ELF-1 (cell line): ENCODE measurements around the gene MAP1LC3B2.

Experiments used
- DNase-seq: peaks from one replicate; pipeline ENCODE4 v3.0.0-alpha.2; 2016; ENCODE audit warnings: low read depth, low spot score

Gene MAP1LC3B2

GRCh38 chr12:116537101-116537904 is 21.9 kb upstream of the MAP1LC3B2 start:
- no peak for DNase-seq

DNA sequence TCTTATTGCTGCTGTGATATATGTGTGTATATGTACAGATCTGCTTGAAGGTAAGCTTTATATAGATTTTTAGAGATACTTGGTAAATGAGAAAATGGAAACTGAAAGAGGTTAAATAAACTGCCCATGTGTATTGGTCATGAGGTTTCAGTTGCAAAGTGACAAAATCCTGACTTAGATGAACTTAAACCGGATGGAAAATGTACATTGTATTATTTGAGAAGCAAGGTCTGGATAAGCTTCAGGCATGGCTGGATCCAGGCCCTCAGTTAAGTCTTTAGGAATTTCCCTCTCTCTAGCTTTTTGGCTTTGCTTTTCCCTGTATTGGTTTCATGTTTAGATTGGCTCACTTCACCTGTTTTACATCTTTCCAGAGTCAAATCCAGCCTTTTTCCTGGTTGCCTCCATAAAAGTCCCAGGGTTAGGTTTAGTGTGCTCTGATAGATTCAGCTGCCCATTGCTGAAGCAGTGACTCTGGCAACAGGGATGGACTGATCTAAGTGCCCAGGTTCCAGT is 21.0 kb upstream of the MAP1LC3B2 start:
- DNase-seq = no peak

DNA sequence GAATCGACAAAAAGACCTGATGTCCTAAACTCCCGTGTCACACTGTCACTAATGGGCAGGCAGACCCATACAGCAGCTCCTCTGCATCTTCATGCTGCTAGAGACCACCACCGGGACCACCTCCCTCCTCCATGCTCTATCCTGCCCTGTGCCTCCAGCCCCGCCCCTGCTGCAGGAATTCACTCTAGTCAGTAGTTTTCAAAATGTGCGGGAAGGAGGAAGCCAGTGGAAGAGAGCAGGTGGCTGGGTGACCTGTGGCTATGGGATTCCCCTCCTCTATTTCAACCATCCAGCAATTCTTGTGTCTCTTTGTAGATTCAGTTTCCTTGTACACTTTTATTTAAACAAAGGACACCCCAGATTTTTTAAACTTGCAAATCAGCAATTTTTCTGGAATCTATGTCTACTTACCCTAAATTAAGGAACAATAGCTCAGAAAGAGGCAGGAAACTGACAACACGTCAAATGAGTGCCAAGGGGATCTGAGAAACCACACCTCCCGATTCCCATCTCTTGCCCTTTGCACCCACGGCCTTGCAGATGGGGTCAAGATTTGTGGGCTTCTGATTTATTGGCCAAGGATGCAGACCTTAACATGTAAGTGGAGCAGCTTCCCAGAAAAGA is 20.4 kb upstream of the MAP1LC3B2 start:
- DNase-seq = no peak

DNA sequence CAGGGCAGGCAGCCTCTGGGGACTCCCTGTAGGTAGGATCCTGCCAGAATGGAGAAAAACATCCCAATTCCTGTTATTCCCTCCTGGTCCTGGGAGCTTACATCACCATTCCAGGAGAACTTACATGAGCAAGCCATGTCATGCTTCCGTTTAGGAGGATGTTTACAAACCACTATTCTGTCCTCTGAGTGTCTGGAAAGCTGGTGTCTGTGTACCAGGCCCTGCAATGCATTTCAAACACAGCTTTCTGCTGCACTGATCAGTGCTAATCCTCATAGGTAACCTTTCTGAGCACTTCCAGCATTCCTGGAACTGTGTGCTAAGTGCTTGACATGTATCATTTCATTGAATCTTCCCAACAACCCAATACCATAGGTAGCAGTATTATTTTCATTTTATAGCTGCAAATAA is 19.8 kb upstream of the MAP1LC3B2 start:
- peak; percentile 66 for DNase-seq

- peak; percentile 82 for DNase-seq
Measured at GRCh38 chr12:116539905-116540482, 19.2 kb upstream of the MAP1LC3B2 start.

- DNase-seq = no peak
Measured at GRCh38 chr12:116540622-116541152, 18.5 kb upstream of the MAP1LC3B2 start.

- DNase-seq = no peak
Measured at GRCh38 chr12:116541547-116542344, 17.4 kb upstream of the MAP1LC3B2 start.

DNA sequence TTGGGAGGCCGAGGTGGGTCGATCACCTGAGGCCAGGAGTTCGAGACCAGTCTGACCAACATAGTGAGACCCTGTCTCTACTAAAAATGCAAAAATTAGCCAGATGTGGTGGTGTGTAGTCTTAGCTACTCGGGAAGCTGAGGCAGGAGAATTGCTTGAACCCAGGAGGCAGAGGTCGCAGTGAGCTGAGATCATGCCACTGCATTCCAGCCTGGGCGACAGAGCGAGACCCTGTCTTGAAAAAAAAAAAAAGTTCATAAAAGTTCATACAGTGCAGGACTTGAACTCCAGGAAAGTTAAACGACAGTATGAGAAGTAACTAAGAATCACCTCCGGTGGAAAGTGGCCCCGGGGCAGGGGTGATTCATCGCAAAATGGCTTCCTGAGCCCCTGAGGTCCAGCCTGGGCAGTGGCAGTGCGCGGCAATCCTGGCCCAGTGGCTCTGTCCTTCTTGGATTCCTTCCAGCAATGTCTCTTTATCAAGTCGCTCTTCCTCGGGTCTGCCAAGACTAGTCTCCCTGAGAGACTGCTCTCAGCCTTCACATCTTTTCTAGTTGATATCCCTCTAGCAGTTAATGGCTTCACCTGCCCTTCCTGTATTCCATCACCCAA is 16.7 kb upstream of the MAP1LC3B2 start:
- no peak for DNase-seq

DNA sequence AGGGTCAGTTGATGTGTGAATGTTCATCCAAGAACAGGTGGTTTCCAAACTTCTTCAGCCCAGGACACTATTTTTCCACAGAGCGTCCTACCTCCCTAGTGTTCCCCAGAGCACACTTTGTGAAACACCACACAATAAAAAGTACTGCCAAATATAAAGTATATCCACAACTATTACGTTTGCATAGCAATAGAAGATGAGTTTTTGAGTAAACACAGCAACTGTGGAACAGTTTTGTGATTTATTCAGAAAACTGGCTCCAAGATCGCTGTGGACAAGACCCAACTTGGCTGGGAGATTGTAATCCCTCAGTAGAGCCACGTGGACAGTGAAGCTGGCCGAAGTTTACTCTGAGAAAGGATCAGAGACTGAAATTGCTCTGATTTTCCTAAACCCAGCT is 14.5 kb upstream of the MAP1LC3B2 start:
- no peak for DNase-seq

- no peak for DNase-seq
Measured at GRCh38 chr12:116545144-116545543, 14.0 kb upstream of the MAP1LC3B2 start.

GRCh38 chr12:116545936-116546335 is 13.2 kb upstream of the MAP1LC3B2 start:
- no peak for DNase-seq

- DNase-seq = no peak
Measured at GRCh38 chr12:116547955-116548501, 11.2 kb upstream of the MAP1LC3B2 start.

DNA sequence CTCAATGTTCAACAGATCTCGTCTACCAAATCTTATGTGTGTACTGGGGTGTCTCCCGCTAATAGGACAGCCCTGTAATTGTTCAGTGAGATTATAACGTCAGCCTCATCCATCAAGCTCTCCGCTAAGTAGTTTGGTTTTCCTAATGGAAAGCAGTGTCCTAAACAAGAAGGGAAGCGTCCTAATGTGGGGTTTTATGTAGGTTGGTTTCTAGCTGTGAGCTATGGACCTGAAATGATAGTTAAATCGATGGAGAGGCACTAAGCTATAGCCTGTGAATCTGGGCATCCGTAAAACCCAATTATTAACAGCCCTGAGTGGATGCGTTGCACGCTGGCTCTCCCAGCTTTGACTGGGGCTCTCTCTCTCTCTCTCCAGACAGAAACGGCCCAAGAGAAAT is 9.2 kb upstream of the MAP1LC3B2 start:
- no peak for DNase-seq

DNA sequence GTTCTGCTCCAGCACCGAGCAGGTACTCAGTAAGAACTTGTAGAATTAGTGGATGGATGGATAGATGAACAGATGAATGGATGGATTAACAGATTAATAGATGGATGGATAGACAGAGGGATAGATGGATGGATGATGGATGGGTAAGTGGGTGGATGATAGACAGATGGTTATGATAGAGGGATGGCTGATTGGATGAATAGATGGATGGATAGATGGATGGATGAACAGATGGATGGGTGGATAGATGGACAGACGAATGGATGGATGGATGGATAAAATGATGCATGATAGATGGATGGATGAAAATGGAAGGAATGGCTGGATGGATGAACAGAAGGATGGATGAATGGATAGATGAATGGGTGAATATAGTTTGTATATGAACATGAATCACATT is 8.0 kb upstream of the MAP1LC3B2 start:
- DNase-seq = no peak

DNA sequence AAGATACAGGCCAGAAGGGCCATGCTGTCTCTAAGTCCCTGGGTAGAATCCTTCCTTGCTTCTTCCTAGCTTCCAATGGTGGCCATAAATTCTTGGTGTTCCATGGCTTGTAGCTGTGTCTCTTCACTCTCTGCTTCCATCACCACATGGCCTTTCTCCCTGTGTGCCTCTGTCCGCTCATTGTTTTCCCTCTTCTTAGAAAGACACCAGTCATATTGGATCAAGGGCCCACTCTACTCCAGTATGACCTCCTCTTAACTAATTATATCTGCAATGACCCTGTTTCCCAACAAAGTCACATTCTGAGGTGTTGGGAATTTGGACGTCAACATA is 7.6 kb upstream of the MAP1LC3B2 start:
- no peak for DNase-seq

DNA sequence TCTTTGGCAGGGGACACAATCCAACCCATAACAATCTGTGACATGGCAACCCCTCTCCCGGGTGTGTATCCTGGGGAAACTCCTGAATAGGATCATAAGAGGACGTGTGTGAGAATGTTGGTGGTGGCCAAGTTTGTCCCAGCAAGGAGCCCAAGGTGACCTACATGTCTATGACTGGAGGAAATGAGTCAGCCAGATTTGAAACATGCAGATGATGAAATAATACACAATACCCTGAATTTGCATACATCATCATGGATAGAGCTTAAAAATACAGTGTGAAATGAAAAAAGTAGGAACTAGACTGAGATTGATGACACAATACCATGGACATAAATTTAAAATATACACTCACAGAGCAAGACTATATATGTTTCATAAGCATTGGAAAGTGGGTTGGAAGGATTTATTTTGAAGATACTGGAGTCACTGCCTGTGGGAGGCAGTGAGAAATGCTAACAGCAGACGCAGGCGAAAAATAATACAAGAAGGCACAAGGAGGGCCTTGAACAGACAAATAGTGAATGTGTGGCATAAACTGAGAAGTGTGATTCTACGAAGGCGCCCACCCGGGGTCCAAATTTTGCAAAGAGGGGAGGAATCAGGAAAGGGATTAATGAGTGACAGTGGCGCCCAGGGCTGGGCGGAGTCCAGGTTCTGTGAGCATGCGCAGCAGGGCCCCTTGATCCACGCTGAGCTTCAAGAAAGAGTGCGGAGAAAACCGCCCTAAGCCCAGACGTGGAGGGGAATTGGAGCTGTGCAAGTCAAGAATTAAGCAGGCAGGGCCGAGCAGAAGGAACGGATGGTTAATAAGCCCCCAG is 7.0 kb upstream of the MAP1LC3B2 start:
- DNase-seq = no peak

GRCh38 chr12:116552773-116553373 is 6.3 kb upstream of the MAP1LC3B2 start:
- DNase-seq = no peak

GRCh38 chr12:116556356-116556952 is 2.7 kb upstream of the MAP1LC3B2 start:
- no peak for DNase-seq

DNA sequence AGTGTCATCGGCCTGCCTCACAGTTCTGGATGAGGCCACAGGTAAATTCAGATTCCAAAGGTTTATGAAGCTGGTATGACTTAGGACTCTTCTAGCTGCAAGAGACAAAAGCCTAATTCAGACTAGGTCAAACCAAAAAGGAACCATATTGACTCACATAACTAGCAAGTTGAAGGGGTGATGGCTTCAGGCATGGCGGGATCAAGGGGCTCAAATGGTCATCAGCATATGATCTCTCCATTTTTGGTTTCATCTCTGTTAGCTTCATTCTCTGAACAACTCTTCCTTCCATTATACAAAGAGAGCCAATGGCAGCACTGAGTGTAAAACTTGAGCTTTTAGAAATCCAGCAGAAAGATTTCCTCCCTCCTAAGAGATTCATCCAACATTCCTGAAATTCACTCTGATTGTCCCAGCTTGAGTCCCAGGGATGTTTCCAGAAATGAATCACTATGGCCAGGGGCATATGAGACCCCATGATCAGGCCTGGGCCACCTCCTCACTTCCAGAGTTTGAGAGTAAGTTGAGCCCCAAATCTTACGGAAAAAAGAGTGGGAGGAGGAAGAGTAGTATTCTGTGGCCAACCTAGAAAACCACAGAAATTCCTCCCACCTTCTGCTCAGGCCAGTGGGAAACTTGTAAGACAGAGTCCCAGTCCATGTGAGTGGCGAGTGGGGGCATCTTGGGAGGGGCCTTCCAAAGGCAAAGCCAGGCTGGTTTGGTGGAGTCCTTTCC is 2.0 kb upstream of the MAP1LC3B2 start:
- no peak for DNase-seq
